HG02642 (cell line): ENCODE measurements around the gene NFATC3.

Experiments used
- ATAC-seq: cut with Tn5 transposase; IDR thresholded peaks from one replicate; pipeline ENCODE4 v1.9.1; 2021; ENCODE audit warnings: mild to moderate bottlenecking; ENCODE audit not compliant: unreplicated experiment, poor library complexity

Gene NFATC3

GRCh38 chr16:68179196-68179795, 94.1 kb downstream of the NFATC3 start:
- no peak for ATAC-seq

GRCh38 chr16:68179855-68180254, 94.7 kb downstream of the NFATC3 start:
- no peak for ATAC-seq

- ATAC-seq, result no peak
Measured at GRCh38 chr16:68183046-68183445, 97.9 kb downstream of the NFATC3 start.

DNA sequence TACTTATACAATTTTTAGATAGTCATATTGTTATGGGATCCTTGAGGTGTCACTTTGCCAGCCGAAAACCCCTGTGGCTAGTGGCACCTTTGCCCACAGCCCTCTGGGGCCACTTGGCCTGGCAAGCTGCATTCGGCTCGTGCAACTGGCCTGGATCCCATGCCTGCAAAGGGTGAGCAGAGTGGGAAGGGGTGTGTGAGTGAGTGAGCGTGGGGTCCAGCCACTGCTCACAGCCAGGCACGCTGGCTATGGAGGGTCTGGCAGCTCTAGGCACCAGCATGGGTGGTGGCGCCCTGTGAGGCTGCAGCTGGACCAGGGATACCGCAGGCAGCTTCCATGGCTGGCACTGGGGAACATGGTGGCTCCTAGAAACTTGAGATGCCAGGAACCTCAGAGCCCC, 101.7 kb downstream of the NFATC3 start:
- no peak for ATAC-seq

DNA sequence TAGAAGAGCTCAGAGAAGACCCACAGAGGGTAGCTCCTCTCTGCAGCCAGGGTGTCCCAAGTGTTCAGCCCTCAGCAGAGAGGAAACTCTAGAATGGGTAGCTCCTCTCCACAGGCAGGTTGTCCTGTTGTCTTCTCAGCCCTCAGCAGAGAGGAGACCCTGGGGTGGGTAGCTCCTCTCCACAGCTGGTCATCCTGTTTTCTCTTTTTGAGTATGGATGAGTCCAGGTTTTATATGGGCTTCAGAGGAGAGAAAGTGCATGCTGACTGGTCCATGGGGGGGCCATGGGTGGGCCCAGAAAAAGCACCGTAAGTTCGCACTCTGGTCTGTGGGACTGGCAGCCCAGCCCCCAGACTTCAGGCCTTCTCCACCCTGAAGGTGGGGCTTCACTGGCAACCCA, 102.3 kb downstream of the NFATC3 start:
- ATAC-seq, result no peak

DNA sequence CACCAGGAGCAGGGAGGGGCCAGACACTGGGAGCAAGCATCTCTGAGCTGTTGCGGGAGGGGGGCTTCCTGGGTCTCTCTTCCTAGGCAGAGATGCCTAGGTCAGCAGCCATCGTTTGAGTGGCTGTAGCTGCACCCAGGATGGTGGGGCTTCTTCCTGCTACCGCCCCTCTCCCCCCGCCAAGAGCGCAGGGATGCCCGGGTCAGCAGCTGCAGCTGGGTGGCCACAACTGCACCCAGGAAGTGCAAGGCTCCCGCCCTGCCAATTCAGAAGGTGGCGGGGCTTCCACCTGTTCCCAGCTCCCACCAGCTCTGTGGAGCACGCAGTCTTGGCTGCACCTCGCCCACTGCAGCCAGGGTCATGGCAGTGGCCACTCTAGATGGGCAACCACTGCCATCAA, 103.0 kb downstream of the NFATC3 start:
- ATAC-seq, result no peak

DNA sequence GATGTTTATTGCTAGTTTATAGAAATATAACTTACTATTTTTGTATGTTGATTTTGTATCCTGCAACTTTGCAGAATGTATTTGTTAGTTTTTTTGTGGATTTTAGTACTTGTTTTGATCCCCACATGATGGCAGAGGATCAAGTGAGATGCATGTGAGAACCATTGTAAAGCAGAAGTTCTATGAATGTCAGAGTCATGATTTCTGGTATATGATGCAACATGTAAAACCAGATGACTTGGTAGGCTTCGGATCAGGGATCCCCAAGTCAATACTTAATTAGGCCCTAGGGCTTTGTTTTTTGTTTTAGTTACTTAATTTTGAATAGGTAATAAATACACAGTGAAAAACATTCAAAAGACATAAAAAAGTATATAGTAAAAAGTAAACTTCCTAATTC, 104.9 kb downstream of the NFATC3 start:
- ATAC-seq, result no peak

GRCh38 chr16:68190736-68191510, 105.8 kb downstream of the NFATC3 start:
- no peak for ATAC-seq

DNA sequence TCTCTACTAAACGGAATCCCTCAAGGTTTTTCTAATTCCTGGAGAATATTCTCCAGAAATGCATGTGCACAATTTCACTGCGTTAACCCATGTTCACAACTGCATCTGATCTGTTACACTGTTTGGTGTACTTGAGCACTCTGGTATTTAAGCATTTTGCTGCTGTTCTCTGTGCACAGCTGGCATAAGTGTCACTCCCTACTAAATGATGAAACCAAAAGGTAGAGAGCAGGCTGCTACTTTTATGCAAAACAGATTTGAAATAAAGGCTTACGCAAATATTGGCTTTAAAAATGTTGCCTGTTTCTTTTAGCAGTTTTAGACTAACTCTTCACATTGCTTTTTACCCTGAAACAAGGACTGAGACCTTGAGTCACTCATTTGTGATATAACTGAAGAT, 109.1 kb downstream of the NFATC3 start:
- ATAC-seq, result no peak

DNA sequence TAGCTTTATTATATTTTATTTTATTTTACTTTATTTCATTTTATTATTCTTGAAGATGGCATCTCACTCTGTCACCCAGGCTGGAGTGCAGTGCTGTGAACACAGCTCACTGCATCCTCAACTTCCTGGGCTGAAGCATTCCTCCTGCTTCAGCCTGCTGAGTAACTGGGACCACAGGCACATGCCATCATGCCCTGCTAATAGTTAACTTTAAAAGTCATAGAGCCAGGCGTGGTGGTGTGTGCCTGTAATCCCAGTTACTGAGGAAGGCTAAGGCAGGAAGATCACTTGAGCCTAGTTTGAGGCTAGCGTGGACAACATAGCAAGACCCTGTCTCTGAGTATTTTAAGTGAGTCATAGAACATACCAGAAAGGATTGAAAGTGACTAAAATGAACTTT, 112.1 kb downstream of the NFATC3 start:
- no peak for ATAC-seq

- ATAC-seq, result no peak
Measured at GRCh38 chr16:68200088-68200783, 115.1 kb downstream of the NFATC3 start.

GRCh38 chr16:68202091-68202519, 116.9 kb downstream of the NFATC3 start:
- no peak for ATAC-seq

GRCh38 chr16:68206245-68206644, 121.1 kb downstream of the NFATC3 start:
- no peak for ATAC-seq

GRCh38 chr16:68214726-68215125, 129.6 kb downstream of the NFATC3 start:
- no peak for ATAC-seq

GRCh38 chr16:68215302-68215701, 130.1 kb downstream of the NFATC3 start:
- no peak for ATAC-seq

DNA sequence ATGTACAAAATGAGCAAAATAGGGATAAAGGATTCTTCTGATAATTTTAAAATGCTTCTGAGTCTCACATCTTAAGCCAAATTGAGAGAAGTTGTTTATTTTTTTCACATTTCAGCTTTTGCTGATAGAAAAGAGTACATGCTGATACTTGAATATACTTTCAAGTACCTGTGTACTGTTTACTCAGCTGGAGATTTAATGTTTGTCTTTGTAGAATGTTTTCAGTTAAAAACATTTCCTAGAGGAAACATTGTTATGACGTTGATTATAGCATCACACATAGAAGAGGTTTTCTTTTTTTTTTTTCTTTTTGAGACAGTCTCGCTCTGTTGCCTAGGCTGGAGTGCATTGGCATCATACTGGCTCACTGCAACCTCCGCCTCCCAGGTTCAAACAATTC, 131.1 kb downstream of the NFATC3 start:
- ATAC-seq, result no peak

DNA sequence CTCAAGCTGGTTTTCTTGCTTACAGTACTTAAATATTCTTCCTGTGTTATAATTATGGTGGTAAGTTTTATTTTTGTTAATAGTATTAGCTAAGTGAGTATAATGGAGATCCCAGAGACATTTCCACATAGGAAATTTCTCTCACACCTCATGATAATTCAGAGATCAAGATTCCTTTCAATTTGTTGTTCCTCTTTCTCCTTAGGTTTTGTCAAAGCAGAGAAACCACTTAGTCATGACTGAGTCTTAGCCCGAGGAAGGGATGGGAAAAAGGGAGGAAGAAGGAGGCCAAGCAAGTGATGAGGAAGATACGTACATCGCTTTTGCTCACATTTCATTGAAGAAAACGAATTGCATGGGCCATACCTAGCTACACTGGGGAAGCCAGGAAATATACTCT, 132.3 kb downstream of the NFATC3 start:
- no peak for ATAC-seq

- ATAC-seq, result no peak
Measured at GRCh38 chr16:68219725-68220351, 134.7 kb downstream of the NFATC3 start.

DNA sequence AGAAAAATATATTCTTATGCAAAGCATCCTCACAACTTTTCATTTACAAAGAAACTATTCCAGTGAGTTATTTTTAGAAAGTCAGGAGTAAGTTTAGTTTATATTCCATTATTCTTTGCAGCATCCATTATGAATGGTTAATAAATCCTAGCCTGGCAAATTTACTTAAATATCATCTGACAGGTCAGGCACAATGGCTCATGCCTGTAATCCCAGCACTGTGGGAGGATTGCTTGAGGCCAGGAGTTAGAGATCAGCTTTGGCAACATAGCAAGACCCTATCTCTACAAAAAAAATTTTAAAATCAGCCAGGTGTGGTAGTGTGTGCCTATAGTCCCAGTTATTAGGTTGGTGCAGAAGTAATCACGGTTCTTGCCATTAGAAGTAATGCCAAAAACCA, 137.9 kb downstream of the NFATC3 start:
- no peak for ATAC-seq

DNA sequence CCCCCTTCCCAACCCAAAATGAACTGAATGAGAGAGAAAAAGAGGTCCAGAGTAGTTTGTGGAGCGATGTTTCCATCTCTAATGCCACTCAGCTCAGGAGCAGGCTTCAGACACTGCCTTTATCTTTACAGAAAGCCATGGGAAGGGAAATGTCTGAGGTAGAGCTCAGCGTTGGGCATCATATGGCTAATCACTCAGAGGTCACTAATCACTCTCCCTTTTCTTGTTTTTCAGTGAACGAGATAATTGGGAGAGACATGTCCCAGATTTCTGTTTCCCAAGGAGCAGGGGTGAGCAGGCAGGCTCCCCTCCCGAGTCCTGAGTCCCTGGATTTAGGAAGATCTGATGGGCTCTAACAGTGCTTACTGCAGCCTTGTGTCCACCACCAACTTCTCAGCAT, 140.9 kb downstream of the NFATC3 start:
- ATAC-seq, result no peak

- ATAC-seq, result no peak
Measured at GRCh38 chr16:68227183-68227793, 142.1 kb downstream of the NFATC3 start.
